Measurements from ENCODE around the gene GALNT10.

- TF ChIP-seq POLR2A (IDR thresholded peaks at IDR 0.05), result no peak
- no peak for TF ChIP-seq CTCF (IDR thresholded peaks at IDR 0.05)
- TF ChIP-seq EP300 (IDR thresholded peaks at IDR 0.05), result no peak
- TF ChIP-seq POLR2AphosphoS5 (IDR thresholded peaks at IDR 0.05), result no peak
These were observed 10.7 kb downstream of the GALNT10 start for GRCh38 chr5:154201108-154201769.

Measured in suprapubic skin (tissue), 4 donors.